SHP77 (cell line): Measurements from ENCODE around the gene PRKCA.
A peak's percentile ranks its signal among the peaks of the same experiment; 100 is the strongest.

Experiments used
- DNase-seq, 2 experiments: peaks; one replicate each; lab custom pipeline; 2025; lab: John Stamatoyannopoulos, UW

Gene PRKCA

GRCh38 chr17:66547151-66547865, 244.9 kb downstream of the PRKCA start:
- DNase-seq: no peak

GRCh38 chr17:66548158-66548557, 245.7 kb downstream of the PRKCA start:
- DNase-seq: no peak

- no peak for DNase-seq
Observed at GRCh38 chr17:66548659-66549310, 246.4 kb downstream of the PRKCA start.

- DNase-seq: no peak
Observed at GRCh38 chr17:66549311-66549704, 246.9 kb downstream of the PRKCA start.

- DNase-seq: no peak
Observed at GRCh38 chr17:66549731-66550207, 247.4 kb downstream of the PRKCA start.

GRCh38 chr17:66551839-66552238, 249.4 kb downstream of the PRKCA start:
- no peak for DNase-seq

- no peak for DNase-seq
Observed at GRCh38 chr17:66552371-66552770, 250.0 kb downstream of the PRKCA start.

- DNase-seq: no peak
Observed at GRCh38 chr17:66555605-66556004, 253.2 kb downstream of the PRKCA start.

GRCh38 chr17:66557200-66557599, 254.8 kb downstream of the PRKCA start:
- no peak for DNase-seq

GRCh38 chr17:66557886-66558285, 255.5 kb downstream of the PRKCA start:
- no peak for DNase-seq

- DNase-seq: no peak
Observed at GRCh38 chr17:66560691-66561090, 258.3 kb downstream of the PRKCA start.

GRCh38 chr17:66562119-66562518, 259.7 kb downstream of the PRKCA start:
- DNase-seq: no peak

- no peak for DNase-seq
Observed at GRCh38 chr17:66564992-66565465, 262.6 kb downstream of the PRKCA start.

GRCh38 chr17:66567234-66568170, 265.1 kb downstream of the PRKCA start:
- DNase-seq: peak in 1 of 2 experiments; percentile 17

- DNase-seq: no peak
Observed at GRCh38 chr17:66569572-66569971, 267.2 kb downstream of the PRKCA start.

- DNase-seq: no peak
Observed at GRCh38 chr17:66570447-66571195, 268.2 kb downstream of the PRKCA start.

- no peak for DNase-seq
Observed at GRCh38 chr17:66571745-66572144, 269.3 kb downstream of the PRKCA start.

GRCh38 chr17:66573078-66573477, 270.7 kb downstream of the PRKCA start:
- no peak for DNase-seq

- no peak for DNase-seq
Observed at GRCh38 chr17:66574123-66574522, 271.7 kb downstream of the PRKCA start.

GRCh38 chr17:66576473-66576872, 274.1 kb downstream of the PRKCA start:
- no peak for DNase-seq

- no peak for DNase-seq
Observed at GRCh38 chr17:66577041-66577440, 274.6 kb downstream of the PRKCA start.
